AG04449 (cell line): Measurements from ENCODE around the gene SOX6.
"Not testable (repeated sequence)": the region's sequence is repeated elsewhere in the genome, so short reads cannot be mapped to it uniquely, and the experiment has no call there.

Experiments used
- CTCF ChIA-PET: fragments of 350-600 bp; formaldehyde crosslinking; extraction: SDS; loops from one replicate; lab custom pipeline; 2021; ENCODE audit warnings: antibody characterized with exemption; lab: Yijun Ruan, JAX
- POLR2A ChIA-PET: fragments of 400-600, 350-600 bp; formaldehyde crosslinking; extraction: SDS; loops from one replicate; lab custom pipeline; 2020; ENCODE audit warnings: antibody characterized with exemption, inconsistent platforms; lab: Yijun Ruan, JAX
- DNase-seq: peaks from one replicate; pipeline ENCODE4 v3.0.0-alpha.2; 2010; ENCODE audit warnings: low read depth, low spot score
- H3K4me3 ChIP-seq: 2 replicates; pipeline ENCODE4 v1.5.1; 2011; ENCODE audit warnings: low read depth, mild to moderate bottlenecking, control low read depth, low read length
- TF ChIP-seq, protein P1 (sequence below): IDR thresholded peaks from one replicate; pipeline ENCODE4 v1.5.1; 2011; ENCODE audit warnings: mild to moderate bottlenecking, moderate library complexity, low read length, control low read depth, inconsistent platforms; ENCODE audit not compliant: insufficient read depth; ENCODE audit errors: missing control alignments

SOX6 gene

DNA sequence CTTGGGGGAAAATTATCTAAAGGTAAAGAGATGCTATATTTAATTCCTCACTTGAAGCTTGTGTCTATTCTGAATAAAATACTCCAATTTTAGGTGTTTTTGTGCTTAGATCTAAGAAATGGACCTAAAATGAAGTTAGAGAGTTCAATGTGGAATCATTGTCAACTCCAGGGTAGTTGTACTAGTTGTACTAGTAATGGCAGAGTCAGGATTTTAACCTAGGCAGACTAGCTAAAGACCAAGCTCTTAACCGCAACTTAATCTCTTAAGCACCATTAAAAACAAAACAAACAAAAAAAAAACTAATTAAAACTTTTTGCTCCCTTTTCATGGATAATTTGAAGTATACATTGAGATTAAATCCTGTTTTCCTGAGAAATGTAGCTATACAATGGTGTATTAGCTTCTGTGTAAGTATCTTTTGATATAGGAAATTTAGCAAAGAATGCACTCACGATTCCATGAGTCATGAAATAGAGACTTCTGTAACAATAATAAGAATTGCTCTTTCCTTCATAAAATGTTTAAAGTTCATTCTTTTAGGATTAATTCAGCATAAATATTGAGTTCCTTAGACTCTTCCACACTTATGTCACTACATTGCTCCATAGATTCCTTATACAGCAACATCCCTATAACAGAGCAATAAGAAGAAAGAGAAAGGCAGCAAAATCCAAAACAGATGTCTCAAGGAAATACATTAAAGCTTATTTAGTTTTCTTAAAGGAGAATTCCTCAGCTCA lies 26.5 kb upstream of the SOX6 start:
- TF ChIP-seq, protein P1, sequence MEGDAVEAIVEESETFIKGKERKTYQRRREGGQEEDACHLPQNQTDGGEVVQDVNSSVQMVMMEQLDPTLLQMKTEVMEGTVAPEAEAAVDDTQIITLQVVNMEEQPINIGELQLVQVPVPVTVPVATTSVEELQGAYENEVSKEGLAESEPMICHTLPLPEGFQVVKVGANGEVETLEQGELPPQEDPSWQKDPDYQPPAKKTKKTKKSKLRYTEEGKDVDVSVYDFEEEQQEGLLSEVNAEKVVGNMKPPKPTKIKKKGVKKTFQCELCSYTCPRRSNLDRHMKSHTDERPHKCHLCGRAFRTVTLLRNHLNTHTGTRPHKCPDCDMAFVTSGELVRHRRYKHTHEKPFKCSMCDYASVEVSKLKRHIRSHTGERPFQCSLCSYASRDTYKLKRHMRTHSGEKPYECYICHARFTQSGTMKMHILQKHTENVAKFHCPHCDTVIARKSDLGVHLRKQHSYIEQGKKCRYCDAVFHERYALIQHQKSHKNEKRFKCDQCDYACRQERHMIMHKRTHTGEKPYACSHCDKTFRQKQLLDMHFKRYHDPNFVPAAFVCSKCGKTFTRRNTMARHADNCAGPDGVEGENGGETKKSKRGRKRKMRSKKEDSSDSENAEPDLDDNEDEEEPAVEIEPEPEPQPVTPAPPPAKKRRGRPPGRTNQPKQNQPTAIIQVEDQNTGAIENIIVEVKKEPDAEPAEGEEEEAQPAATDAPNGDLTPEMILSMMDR, result no peak
- peak; percentile 76 for DNase-seq
- ChIA-PET CTCF (interaction anchor here (2.3 kb wide), 1 partner anchor 223 kb away, joined by 9 read pairs; no protein-coding TSS in a partner anchor), POLR2A (interaction anchor here (0.9 to 2.3 kb wide), 2 partner anchors 224 to 733 kb away, joined by 3 to 14 read pairs; no protein-coding TSS in a partner anchor)
- H3K4me3 ChIP-seq, result no peak overlapping the region

DNA sequence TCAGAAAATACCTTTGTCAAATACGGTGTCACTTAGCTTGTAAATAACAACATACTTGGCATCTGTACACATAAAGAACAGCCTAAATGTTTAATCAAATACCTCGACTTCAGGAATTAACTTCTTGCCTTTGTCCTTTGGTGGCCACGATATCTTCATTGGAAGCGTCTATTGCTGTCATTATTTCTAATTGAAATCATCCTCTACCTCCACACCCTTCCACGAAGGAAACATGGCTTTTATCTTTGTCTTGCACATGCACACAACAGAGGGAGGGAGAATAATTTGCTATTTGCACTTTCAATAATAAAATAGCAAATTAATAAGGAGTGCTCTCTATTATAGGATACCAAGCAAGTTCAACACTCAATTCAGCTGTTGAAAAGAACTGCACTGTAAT lies 25.8 kb upstream of the SOX6 start:
- ChIA-PET POLR2A (interaction anchor here (0.9 to 2.3 kb wide), 2 partner anchors 224 to 732 kb away, joined by 3 to 14 read pairs; no protein-coding TSS in a partner anchor), CTCF (no interaction called here)
- no peak for DNase-seq
- no peak overlapping the region for H3K4me3 ChIP-seq
- TF ChIP-seq, protein P1, result no peak

DNA sequence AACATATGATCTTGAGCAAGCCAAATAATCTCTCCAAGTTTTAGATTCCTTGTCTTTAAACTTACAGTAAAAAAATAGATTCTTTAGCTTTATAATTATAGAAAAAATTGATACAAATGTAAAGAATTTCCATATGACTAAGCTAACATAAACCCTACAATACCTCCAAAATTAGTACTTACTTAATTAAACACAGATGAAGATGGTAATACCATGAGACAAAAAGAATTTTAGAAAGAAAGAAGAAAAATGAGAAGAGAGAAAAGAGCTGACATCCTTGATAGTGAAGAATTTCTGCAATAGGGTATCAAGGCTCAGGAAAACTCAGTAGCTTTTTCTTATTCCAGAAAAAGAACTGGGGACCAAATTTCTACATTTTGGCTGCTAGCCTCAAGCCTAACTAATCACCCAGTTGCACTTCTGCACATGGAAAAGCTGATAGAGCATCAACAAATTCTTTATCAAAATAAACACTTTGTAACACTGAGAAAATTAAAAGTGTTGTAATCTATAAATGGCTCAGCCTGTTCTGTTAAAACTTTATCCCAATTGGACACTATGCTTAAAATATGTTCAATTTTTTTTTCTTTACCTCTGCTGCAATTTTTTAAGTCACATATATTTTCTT lies 24.7 kb upstream of the SOX6 start:
- TF ChIP-seq, protein P1, result no peak
- CTCF ChIA-PET, result interaction anchor here (1.0 kb wide), 1 partner anchor 15 kb away, joined by 3 read pairs; no protein-coding TSS in a partner anchor
- POLR2A ChIA-PET, result interaction anchor here (0.6 kb wide), 1 partner anchor 487 kb away, joined by 3 read pairs; no protein-coding TSS in a partner anchor
- H3K4me3 ChIP-seq, result no peak overlapping the region
- no peak for DNase-seq

DNA sequence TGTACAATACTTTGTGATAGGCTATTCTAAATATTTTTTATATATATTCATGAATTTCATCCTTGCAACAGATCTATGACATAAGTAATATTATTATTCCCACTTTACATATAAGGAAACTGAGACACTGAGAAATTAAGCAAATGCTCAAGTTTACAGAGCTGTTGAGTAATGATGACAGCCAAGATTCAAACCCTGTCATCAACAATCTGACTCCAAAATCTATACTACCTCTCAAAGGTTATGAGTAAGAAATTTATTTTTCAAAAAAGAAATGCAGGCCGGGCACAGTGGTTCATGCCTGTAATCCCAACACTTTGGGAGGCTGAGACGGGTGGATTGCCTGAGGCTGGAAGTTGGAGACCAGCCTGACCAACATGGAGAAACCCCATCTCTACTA lies 22.6 kb upstream of the SOX6 start:
- CTCF ChIA-PET, result no interaction called here

DNA sequence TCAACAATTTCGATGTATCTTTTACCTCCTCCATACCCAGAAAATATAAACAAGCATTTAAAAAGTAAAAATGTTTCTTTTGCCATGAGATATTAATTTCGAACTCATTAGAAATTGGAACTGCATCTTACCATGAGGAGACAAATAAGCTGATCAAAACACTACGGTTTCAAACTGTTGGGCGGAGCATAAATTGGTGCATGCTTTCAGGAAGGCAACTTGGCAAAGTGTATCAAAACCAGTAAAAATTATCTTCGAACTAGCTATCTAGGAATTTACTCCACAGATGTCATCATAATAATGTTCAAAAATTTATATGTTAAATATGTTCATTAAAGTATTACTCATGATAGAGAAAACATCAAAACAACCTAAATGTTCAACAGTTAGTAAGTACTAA lies 21.4 kb upstream of the SOX6 start:
- CTCF ChIA-PET, result no interaction called here
- H3K4me3 ChIP-seq, result no peak overlapping the region

More for the DNA sequence above, 22.6 kb upstream of the SOX6 start:
- H3K4me3 ChIP-seq, result no peak overlapping the region
- TF ChIP-seq, protein P1, result no peak
- POLR2A ChIA-PET, result no interaction called here
- no peak for DNase-seq

DNA sequence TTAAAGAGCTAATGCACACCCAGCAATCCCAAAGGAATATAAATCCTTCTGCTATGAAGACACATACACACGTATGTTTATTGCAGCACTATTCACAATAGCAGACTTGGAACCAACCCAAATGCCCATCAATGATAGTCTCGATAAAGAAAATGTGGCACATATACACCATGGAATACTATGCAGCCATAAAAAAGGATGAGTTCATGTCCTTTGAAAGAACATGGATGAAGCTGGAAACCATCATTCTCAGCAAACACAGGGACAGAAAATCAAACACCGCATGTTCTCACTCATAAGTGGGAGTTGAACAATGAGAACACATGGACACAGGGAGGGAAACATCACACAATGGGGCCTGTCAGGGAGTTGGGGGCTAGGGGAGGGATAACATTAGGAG lies 19.3 kb upstream of the SOX6 start:
- CTCF ChIA-PET, result not testable (repeated sequence)

More for the DNA sequence above, 21.4 kb upstream of the SOX6 start:
- TF ChIP-seq, protein P1, result no peak
- POLR2A ChIA-PET, result no interaction called here
- DNase-seq, result no peak

More for the DNA sequence above, 19.3 kb upstream of the SOX6 start:
- POLR2A ChIA-PET, H3K4me3 ChIP-seq, DNase-seq: not testable (repeated sequence)
